HFFc6 (cell line): Measurements from ENCODE around the gene PNP. TPM values are rescaled to one million over a fixed set of nuclear protein-coding genes. Genes with fewer than 3 reads are reported as not detected.

ENCODE experiments used
- DNase-seq: peaks from one replicate; pipeline ENCODE4 v3.0.0-alpha.2; 2018
- H3K27ac Mint-ChIP-seq: 2 replicates; pipeline ENCODE4 v1.8.0; 2020; ENCODE audit warnings: mild to moderate bottlenecking, mixed read lengths
- H3K27me3 Mint-ChIP-seq: 2 replicates; pipeline ENCODE4 v1.8.0; 2021; ENCODE audit warnings: mild to moderate bottlenecking, moderate library complexity, mixed read lengths; ENCODE audit not compliant: insufficient read depth
- H3K36me3 Mint-ChIP-seq: 2 replicates; pipeline ENCODE4 v1.8.0; 2021; ENCODE audit warnings: low read depth, mixed read lengths
- H3K4me1 Mint-ChIP-seq: 2 replicates; pipeline ENCODE4 v1.8.0; 2020; ENCODE audit warnings: low read depth, mixed read lengths
- H3K4me3 Mint-ChIP-seq: 2 replicates; pipeline ENCODE4 v1.8.0; 2020; ENCODE audit warnings: mild to moderate bottlenecking, moderate library complexity, mixed read lengths
- H3K9me3 Mint-ChIP-seq: 2 replicates; pipeline ENCODE4 v1.8.0; 2020; ENCODE audit warnings: mild to moderate bottlenecking, mixed read lengths
- total RNA-seq, 6 experiments: library from RNA; stranded (reverse); fragmentation: NEBNext Ultra II Directional; extraction: Animal tissue kit (Norgen Biotek cat#: 25700); gene quantifications; 2 replicates in 1 of 6; 3 replicates in 5 of 6; pipeline ENCODE4 v1.2.3, GENCODE V29; 2021
- TF ChIP-seq, protein P1 (sequence below): fragments of 200-600 bp; sonication (generic); IDR thresholded peaks from 2 replicates; pipeline ENCODE4 v1.5.0; 2021; ENCODE audit warnings: antibody characterized with exemption, mild to moderate bottlenecking

The PNP gene
- total RNA-seq, 6 experiments from 2014 or later, result 19.8 to 32.3 (median 25.7) TPM

DNA sequence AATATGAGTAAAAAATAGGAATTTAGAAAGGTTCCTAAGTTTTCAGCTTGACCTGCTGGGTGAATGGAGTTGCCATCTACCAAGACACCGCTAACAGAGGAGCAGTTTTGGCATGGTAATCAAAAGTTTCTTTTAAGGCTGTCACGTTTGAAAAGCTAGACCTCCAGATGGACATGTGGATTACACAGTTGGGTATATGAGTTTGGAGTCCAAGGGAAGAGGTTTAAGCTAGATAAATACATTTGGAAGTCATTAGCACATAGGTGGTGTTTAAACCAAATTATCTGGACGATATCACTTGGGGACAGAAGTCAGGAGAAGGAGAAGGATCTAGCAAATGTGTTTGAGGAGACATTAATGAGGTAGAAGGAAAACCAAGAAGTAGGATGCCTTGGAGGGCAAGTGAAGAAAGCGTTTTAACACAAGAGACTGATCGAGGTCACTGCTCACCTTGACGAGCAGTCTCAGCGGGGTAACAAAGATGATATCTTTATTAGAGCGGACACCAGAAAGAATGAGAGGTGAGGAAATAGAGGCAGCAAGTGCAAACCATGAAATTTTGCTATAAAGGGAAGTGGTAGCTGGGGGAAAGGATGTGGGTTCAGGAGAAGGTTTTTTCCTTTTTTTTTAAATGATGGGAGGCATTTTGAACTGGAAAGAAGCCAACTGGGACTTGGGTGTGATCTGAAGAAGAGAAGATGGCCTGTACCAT, 17.6 kb downstream of the PNP start:
- Mint-ChIP-seq H3K4me3 (no peak overlapping the region), H3K4me1 (peaks cover 23% of the 10 kb centered on the region), H3K27ac (no peak overlapping the region), H3K36me3 (no peaks in the 10 kb centered on the region), H3K27me3 (peaks cover 5% of the 10 kb centered on the region), H3K9me3 (no peaks in the 10 kb centered on the region)
- no peak for DNase-seq
- TF ChIP-seq, protein P1, sequence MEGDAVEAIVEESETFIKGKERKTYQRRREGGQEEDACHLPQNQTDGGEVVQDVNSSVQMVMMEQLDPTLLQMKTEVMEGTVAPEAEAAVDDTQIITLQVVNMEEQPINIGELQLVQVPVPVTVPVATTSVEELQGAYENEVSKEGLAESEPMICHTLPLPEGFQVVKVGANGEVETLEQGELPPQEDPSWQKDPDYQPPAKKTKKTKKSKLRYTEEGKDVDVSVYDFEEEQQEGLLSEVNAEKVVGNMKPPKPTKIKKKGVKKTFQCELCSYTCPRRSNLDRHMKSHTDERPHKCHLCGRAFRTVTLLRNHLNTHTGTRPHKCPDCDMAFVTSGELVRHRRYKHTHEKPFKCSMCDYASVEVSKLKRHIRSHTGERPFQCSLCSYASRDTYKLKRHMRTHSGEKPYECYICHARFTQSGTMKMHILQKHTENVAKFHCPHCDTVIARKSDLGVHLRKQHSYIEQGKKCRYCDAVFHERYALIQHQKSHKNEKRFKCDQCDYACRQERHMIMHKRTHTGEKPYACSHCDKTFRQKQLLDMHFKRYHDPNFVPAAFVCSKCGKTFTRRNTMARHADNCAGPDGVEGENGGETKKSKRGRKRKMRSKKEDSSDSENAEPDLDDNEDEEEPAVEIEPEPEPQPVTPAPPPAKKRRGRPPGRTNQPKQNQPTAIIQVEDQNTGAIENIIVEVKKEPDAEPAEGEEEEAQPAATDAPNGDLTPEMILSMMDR, result no peak

DNA sequence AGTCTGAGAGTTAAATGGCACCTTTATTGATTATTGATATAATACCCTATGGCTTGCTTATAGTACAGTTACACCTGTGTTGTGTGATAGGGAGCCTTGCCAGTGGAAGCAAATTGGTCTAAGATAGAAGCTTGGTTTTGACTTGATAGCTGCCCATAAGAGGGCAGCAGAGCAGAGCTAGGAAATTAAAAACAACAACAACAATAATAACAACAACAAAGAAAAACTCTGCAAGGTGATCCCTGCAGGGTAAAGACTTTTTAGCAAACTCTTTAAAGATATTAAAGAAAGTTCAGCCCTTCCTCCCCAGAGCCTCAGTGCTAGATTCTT, 18.2 kb downstream of the PNP start:
- no peak overlapping the region for H3K27ac Mint-ChIP-seq
- DNase-seq, result no peak
- TF ChIP-seq, protein P1, result peak; percentile 28; the same call in 1 of the 2 replicates
- no peaks in the 10 kb centered on the region for H3K36me3 Mint-ChIP-seq
- no peak overlapping the region for H3K4me3 Mint-ChIP-seq
- peaks cover 5% of the 10 kb centered on the region for H3K27me3 Mint-ChIP-seq
- peaks cover 29% of the 10 kb centered on the region for H3K4me1 Mint-ChIP-seq
- no peaks in the 10 kb centered on the region for H3K9me3 Mint-ChIP-seq

DNA sequence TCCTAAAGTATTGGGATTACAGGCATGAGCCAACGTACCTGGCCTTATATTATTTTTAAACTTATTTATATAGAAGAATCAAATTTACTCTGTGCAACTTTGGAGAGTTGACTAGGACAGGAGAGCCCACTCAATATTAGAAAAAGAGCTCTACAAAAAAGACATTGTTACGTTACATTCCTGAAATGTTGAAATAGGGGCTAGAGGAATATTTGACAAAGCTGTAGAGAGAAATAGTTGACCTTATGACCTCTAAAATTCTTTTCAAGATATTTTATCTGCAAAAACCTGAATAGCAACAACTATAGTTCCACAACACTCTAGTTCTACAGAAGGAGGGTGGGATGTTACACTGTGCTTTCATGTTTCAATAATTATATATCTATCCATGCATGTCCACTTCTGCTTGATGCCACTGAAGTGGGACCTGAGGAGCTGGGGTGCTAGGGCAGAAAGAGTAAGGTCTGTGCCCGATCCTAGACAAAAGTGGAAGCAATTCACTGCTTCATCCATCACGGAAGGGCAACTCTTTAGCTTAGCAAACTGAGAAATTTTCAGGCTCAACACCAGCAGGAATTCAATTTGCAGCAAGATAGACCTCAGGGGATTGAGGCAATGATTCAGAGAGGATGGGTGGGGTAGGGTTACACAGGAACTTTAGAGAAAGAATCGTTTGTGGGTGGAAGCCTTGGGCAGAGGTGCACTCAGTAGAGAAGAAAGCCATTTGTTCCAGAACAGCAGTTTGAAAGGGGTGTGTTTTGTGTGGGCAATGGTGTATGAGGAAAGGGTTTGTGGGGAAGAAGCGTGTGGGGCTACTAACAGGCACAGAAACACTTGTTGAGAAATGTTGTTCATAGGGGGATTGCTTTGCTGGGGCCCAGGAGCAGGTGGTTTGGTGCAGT, 20.1 kb downstream of the PNP start:
- no peaks in the 10 kb centered on the region for H3K36me3 Mint-ChIP-seq
- H3K4me1 Mint-ChIP-seq, result peaks cover 37% of the 10 kb centered on the region
- H3K9me3 Mint-ChIP-seq, result no peaks in the 10 kb centered on the region
- H3K4me3 Mint-ChIP-seq, result no peak overlapping the region; the same call in 1 of the 2 replicates
- DNase-seq, result no peak
- H3K27me3 Mint-ChIP-seq, result peaks cover 4% of the 10 kb centered on the region
- TF ChIP-seq, protein P1, result no peak
- no peak overlapping the region for H3K27ac Mint-ChIP-seq

DNA sequence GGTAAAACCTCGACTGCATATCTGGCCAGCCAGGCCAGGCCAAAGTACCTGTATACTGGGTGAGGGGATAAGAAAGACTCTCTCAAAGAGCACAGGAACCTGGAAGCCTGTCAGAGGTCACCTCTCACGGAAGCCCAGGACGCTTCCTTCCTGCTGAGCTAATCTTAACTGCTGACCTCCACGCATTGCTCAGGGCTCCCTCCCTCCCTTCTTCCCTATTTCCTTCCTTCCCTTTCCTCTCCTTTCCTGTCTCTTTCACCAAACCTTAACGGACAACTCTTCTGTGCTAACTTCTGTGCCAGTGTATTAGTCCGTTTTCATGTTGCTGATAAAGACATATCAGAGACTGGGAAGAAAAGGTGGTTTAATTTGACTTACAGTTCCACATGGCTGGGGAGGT, 21.4 kb downstream of the PNP start:
- H3K27me3 Mint-ChIP-seq, result peaks cover 5% of the 10 kb centered on the region
- no peak overlapping the region for H3K4me3 Mint-ChIP-seq
- peaks cover 45% of the 10 kb centered on the region for H3K4me1 Mint-ChIP-seq
- no peaks in the 10 kb centered on the region; the same call in 1 of the 2 replicates for H3K36me3 Mint-ChIP-seq
- TF ChIP-seq, protein P1, result no peak
- no peak for DNase-seq
- no peak overlapping the region for H3K27ac Mint-ChIP-seq
- H3K9me3 Mint-ChIP-seq, result no peaks in the 10 kb centered on the region

DNA sequence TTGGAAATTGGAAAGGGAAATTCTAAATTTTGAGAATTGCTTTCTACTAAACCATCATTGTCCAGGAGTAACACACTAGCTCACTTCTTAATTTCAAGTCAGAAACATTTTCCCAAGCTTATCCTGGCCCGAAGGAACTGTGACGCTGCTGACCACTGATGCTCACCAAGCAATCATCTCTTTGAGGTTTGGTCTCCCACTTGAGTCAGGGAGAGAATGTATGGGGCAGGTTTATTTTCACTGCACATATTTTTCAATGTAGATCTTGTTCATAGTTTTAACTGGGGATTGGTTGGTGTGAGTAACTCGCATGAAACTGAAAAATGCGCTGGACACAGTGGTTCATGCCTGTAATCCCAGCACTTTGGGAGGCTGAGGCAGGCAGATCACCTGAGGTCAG, 23.3 kb downstream of the PNP start:
- Mint-ChIP-seq H3K36me3 (no peaks in the 10 kb centered on the region; the same call in 1 of the 2 replicates), H3K27ac (no peak overlapping the region), H3K9me3 (no peaks in the 10 kb centered on the region), H3K27me3 (peaks cover 4% of the 10 kb centered on the region), H3K4me1 (peaks cover 50% of the 10 kb centered on the region), H3K4me3 (no peak overlapping the region)
- TF ChIP-seq, protein P1, result no peak
- DNase-seq, result no peak
